MCF 10A (cell line): ENCODE results near the gene ZNF185. TPM values are rescaled to one million over a fixed set of nuclear protein-coding genes. Genes with fewer than 3 reads are reported as not detected.

Source experiments
- BruUV-seq: library from RNA; stranded (reverse); fragments of 400-500 nt; replicated peaks from 2 replicates; lab custom pipeline; 2021; lab: Mats Ljungman, UMichigan
- CTCF ChIA-PET: fragments of 300-600 bp; sonication (Branson Sonifier 250); formaldehyde crosslinking; extraction: SDS; loops from one replicate; lab custom pipeline; 2021; ENCODE audit warnings: antibody characterized with exemption, inconsistent platforms; lab: Yijun Ruan, JAX
- POLR2A ChIA-PET: fragments of 300-600, 350-650 bp; sonication (Branson Sonifier 250); formaldehyde crosslinking; extraction: SDS; loops from one replicate; lab custom pipeline; 2020; ENCODE audit warnings: antibody characterized with exemption, inconsistent platforms; lab: Yijun Ruan, JAX
- DNase-seq: peaks from one replicate; pipeline ENCODE4 v3.0.0-alpha.2; 2018; ENCODE audit not compliant: unreplicated experiment
- H3K27ac Mint-ChIP-seq: one replicate; pipeline ENCODE4 v1.8.0; 2022; ENCODE audit warnings: mild to moderate bottlenecking, low read depth, mixed read lengths; ENCODE audit not compliant: unreplicated experiment
- H3K27me3 Mint-ChIP-seq: one replicate; pipeline ENCODE4 v1.8.0; 2022; ENCODE audit warnings: mixed read lengths; ENCODE audit not compliant: insufficient read depth, unreplicated experiment
- H3K36me3 Mint-ChIP-seq: one replicate; pipeline ENCODE4 v1.8.0; 2022; ENCODE audit warnings: mild to moderate bottlenecking, moderate library complexity, mixed read lengths; ENCODE audit not compliant: insufficient read depth, unreplicated experiment
- H3K4me1 Mint-ChIP-seq: one replicate; pipeline ENCODE4 v1.8.0; 2022; ENCODE audit warnings: mixed read lengths; ENCODE audit not compliant: insufficient read depth, unreplicated experiment
- H3K4me3 Mint-ChIP-seq: one replicate; pipeline ENCODE4 v1.8.0; 2022; ENCODE audit warnings: mild to moderate bottlenecking, moderate library complexity, mixed read lengths; ENCODE audit not compliant: unreplicated experiment
- H3K9me3 Mint-ChIP-seq: one replicate; pipeline ENCODE4 v1.8.0; 2022; ENCODE audit warnings: mixed read lengths; ENCODE audit not compliant: unreplicated experiment
- CTCF ChIP-seq: fragments of 200-600 bp; IDR thresholded peaks from one replicate; pipeline ENCODE4 v1.8.0; 2022; ENCODE audit warnings: antibody characterized with exemption, mild to moderate bottlenecking; ENCODE audit not compliant: unreplicated experiment
- intact Hi-C: fragments of 100-400 bp; cut with micrococcal nuclease; formaldehyde crosslinking; loops from 2 replicates; pipeline ENCODE4 v1.14.1; 2022
- total RNA-seq: library from RNA; stranded (reverse); gene quantifications from 2 replicates; pipeline ENCODE4 v1.2.3, GENCODE V29; 2022

The ZNF185 gene
- total RNA-seq, 1 experiment from 2014 or later, result 17.8 TPM

- H3K4me1 Mint-ChIP-seq, result no peaks in the 10 kb centered on the region
- POLR2A ChIA-PET, result no interaction called here
- intact Hi-C loops, result no loop called here
- no peaks in the 10 kb centered on the region for H3K36me3 Mint-ChIP-seq
- CTCF ChIA-PET, result interaction anchor here (0.7 to 3.5 kb wide), 2 partner anchors 8 to 1141 kb away, joined by 3 to 20 read pairs; no protein-coding TSS in a partner anchor
- no peak for DNase-seq
- BruUV-seq, result no TSS peak
- no peaks in the 10 kb centered on the region for H3K9me3 Mint-ChIP-seq
- no peak for TF ChIP-seq CTCF
- H3K4me3 Mint-ChIP-seq, result no peak overlapping the region
- no peak overlapping the region for H3K27ac Mint-ChIP-seq
- H3K27me3 Mint-ChIP-seq, result no peaks in the 10 kb centered on the region
These were observed 14.8 kb downstream of the ZNF185 start for GRCh38 chrX:152912641-152913040.

GRCh38 chrX:152913346-152913745 is 15.5 kb downstream of the ZNF185 start:
- Mint-ChIP-seq H3K9me3 (no peaks in the 10 kb centered on the region), H3K27ac (no peak overlapping the region), H3K4me1 (no peaks in the 10 kb centered on the region), H3K27me3 (no peaks in the 10 kb centered on the region), H3K36me3 (no peaks in the 10 kb centered on the region), H3K4me3 (no peak overlapping the region)
- CTCF ChIA-PET, result interaction anchor here (0.7 to 3.5 kb wide), 3 partner anchors 8 to 1140 kb away, joined by 3 to 20 read pairs (median 4); no protein-coding TSS in a partner anchor
- DNase-seq, result no peak
- no TSS peak for BruUV-seq
- intact Hi-C loops, result no loop called here
- POLR2A ChIA-PET, result no interaction called here
- no peak for TF ChIP-seq CTCF

GRCh38 chrX:152913910-152914309 is 16.0 kb downstream of the ZNF185 start:
- no TSS peak for BruUV-seq
- no peak for DNase-seq
- CTCF ChIA-PET, result interaction anchor here (1.0 to 3.5 kb wide), 3 partner anchors 9 to 93 kb away, joined by 4 to 20 read pairs (median 7); no protein-coding TSS in a partner anchor
- Mint-ChIP-seq H3K4me1 (no peaks in the 10 kb centered on the region), H3K36me3 (no peaks in the 10 kb centered on the region), H3K9me3 (no peaks in the 10 kb centered on the region), H3K27me3 (no peaks in the 10 kb centered on the region), H3K27ac (no peak overlapping the region), H3K4me3 (no peak overlapping the region)
- POLR2A ChIA-PET, result no interaction called here
- no peak for TF ChIP-seq CTCF
- intact Hi-C loops, result no loop called here

DNA sequence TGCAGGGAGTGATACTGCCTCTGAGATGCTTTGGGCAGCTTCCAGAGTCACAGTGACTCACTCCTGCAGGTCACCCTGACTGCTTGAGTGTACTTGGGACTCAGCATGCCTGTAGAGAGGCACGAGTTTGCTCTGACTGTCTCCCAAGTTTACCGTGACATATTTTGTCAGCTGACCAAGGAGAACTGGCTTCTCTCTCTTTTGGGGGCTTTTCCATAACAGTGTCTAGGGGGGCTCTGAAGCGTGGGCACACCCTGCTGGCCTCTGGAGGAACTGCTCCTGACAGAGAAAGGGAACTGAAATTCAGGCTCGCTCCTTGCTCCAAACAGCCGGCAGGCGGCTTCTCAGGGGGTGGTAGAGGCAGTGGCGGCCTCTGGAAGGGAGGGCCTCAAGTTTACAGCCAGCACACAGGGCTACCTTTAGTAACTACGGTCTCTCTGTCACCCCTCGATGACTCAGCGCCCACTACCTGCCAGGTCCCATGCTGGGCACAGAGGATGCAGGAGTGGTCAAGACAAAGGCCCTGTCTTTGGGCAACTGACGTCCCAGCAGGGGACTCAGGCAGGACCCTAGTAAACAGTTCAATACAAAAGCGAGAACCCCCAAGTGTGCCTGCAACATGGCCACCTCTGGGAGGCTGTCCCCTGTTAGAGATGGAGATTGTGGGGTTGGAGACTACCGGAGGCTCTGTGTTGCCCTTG is 17.8 kb downstream of the ZNF185 start:
- Mint-ChIP-seq H3K27ac (no peak overlapping the region), H3K27me3 (no peaks in the 10 kb centered on the region), H3K4me1 (no peaks in the 10 kb centered on the region), H3K4me3 (no peak overlapping the region), H3K9me3 (no peaks in the 10 kb centered on the region), H3K36me3 (peaks cover under 1% of the 10 kb centered on the region)
- POLR2A ChIA-PET, result interaction anchor here (0.6 to 1.4 kb wide), 3 partner anchors 37 to 819 kb away, joined by 3 to 4 read pairs (median 4); partner anchors contain the start of genes CETN2 and NSDHL
- peak; percentile 29 for DNase-seq
- CTCF ChIA-PET, result interaction anchor here (0.8 to 3.8 kb wide), 7 partner anchors 10 to 793 kb away, joined by 3 to 20 read pairs (median 6); no protein-coding TSS in a partner anchor
- TF ChIP-seq CTCF, result peak; percentile 32
- no TSS peak for BruUV-seq
- intact Hi-C loops, result no loop called here
